Thyroid gland (tissue), 4 donors: ENCODE measurements around the gene PFDN6. TPM values are rescaled to one million over a fixed set of nuclear protein-coding genes. Genes with fewer than 3 reads are reported as not detected.

Experiments
- DNase-seq, 2 donors: peaks; one replicate each; pipeline ENCODE4 v3.0.0-alpha.2; 2019
- H3K27ac ChIP-seq, 3 donors: fragments of 200-600 bp; sonication (generic); 1 replicate in 2 of 3; 2 replicates in 1 of 3; pipeline ENCODE4 v1.5.1; 2016 to 2019; ENCODE audit warnings: mild to moderate bottlenecking in 1 of 3, moderate library complexity in 1 of 3
- H3K27me3 ChIP-seq: fragments of 200-600 bp; sonication (generic); one replicate; pipeline ENCODE4 v1.5.1; 2019
- H3K36me3 ChIP-seq, 2 donors: fragments of 200-600 bp; sonication (generic); one replicate each; pipeline ENCODE4 v1.5.1; 2016 to 2019
- H3K4me1 ChIP-seq, 2 donors: fragments of 200-600 bp; sonication (generic); one replicate each; pipeline ENCODE4 v1.5.1; 2017 to 2019
- H3K4me3 ChIP-seq, 3 donors: fragments of 200-600 bp; sonication (generic); replicated peaks in 1 of 3; 1 replicate in 2 of 3; 2 replicates in 1 of 3; pipeline ENCODE4 v1.5.1; 2016; ENCODE audit warnings: mild to moderate bottlenecking in 1 of 3
- H3K9me3 ChIP-seq: fragments of 200-600 bp; sonication (generic); one replicate; pipeline ENCODE4 v1.5.1; 2017
- POLR2A ChIP-seq, 2 donors: fragments of 450-650 bp; IDR thresholded peaks; one replicate each; pipeline ENCODE4 v1.6.1; 2017; ENCODE audit warnings: antibody characterized with exemption in 2 of 2, mild to moderate bottlenecking in 2 of 2, moderate library complexity in 1 of 2
- WGBS, 2 donors: methylation state at CpG; one replicate each; pipeline ENCODE4 v1.1.5; 2017; 5-methylcytosine and 5-hydroxymethylcytosine counted together
- intact Hi-C: fragments of 100-400 bp; cut with DNase I; formaldehyde crosslinking; loops from one replicate; pipeline ENCODE4 v1.15.1; 2023
- total RNA-seq, 4 donors: library from RNA; depleted of rRNA; stranded (reverse); fragments of >200 nt; gene quantifications; one replicate each; pipeline ENCODE4 v1.2.3, GENCODE V29; 2016
- TF ChIP-seq, protein P1 (sequence below), 6 experiments: fragments of 200-600 bp in 3 of 6; fragments of 450-650 bp in 3 of 6; sonication (generic) in 3 of 6; IDR thresholded peaks; one replicate each; pipeline ENCODE4 v1.5.1; 2016 to 2019; ENCODE audit warnings: antibody characterized with exemption in 6 of 6, mild to moderate bottlenecking in 2 of 6, inconsistent platforms in 1 of 6, moderate library complexity in 1 of 6

The PFDN6 gene
- total RNA-seq, 4 donors from 2014 or later: 29.1 to 51.9 (median 35.6) TPM

DNA sequence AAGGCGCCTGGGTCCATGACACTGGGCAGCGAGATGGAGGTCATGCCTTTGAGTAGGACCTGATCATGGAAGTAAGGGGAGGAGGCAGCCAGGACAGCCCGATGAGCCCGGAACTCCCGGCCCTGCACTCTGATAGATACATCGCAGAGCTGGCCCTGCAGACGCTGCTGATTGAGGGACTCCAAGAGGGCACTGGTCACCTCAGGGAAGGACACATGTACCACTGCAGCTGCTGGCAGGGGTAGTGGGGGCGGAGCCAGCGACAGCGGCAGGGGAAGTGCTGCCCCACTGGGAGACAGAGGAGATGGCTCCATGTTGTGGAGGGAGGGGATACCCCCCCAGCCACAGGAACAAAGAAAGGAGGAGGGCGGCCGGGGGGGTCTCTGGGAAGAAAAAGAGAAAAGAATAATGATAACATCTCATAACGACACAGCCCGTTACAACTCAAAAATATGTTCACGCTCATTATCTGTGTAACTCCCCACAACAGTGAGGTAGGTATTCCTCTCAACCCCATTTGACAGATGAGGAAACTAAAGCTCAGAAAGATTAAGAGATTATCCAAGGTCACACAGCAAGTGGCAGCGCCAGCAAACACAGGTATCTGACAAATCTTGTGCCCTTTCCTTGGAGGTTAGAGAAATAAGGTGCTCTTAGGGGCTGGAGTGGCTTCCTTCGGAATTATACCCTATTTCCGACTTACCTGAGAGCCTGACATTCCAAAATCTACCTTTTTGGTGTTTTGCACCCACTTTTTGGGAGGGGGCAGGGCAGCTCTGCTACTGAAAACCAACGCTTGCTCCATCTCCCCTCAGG is 27.4 kb downstream of the PFDN6 start:
- H3K36me3 ChIP-seq: peaks cover 19 to 26% of the 10 kb centered on the region in 2 donors
- no peak for DNase-seq
- H3K27me3 ChIP-seq: no peaks in the 10 kb centered on the region
- H3K27ac ChIP-seq: peak overlapping the region; percentile 83 to 87 (median 85)
- intact Hi-C loops: no loop called here
- peak overlapping the region in 1 of 3 donors; percentile 38 for H3K4me3 ChIP-seq
- no peaks in the 10 kb centered on the region for H3K9me3 ChIP-seq
- TF ChIP-seq, protein P1, sequence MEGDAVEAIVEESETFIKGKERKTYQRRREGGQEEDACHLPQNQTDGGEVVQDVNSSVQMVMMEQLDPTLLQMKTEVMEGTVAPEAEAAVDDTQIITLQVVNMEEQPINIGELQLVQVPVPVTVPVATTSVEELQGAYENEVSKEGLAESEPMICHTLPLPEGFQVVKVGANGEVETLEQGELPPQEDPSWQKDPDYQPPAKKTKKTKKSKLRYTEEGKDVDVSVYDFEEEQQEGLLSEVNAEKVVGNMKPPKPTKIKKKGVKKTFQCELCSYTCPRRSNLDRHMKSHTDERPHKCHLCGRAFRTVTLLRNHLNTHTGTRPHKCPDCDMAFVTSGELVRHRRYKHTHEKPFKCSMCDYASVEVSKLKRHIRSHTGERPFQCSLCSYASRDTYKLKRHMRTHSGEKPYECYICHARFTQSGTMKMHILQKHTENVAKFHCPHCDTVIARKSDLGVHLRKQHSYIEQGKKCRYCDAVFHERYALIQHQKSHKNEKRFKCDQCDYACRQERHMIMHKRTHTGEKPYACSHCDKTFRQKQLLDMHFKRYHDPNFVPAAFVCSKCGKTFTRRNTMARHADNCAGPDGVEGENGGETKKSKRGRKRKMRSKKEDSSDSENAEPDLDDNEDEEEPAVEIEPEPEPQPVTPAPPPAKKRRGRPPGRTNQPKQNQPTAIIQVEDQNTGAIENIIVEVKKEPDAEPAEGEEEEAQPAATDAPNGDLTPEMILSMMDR (IDR thresholded peaks at IDR 0.05): no peak
- no peak for TF ChIP-seq POLR2A (IDR thresholded peaks at IDR 0.05)
- peaks cover 27 to 59% of the 10 kb centered on the region in 2 donors for H3K4me1 ChIP-seq
- WGBS, 2 donors: 74% methylated on average over 17 of the region's 19 CpGs

DNA sequence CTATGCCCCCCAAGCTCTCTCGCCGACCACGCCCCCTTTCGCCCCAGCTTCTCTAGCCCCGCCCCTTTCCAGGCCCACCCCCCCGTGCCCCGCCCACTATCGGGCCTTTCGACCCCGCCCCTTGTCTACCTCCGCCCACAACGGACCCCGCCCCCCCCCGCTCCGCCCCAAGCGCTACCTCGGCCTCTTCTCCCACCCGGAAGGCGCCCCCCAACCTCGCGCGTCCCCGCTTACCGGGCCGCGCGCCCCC is 27.9 kb downstream of the PFDN6 start:
- Histone ChIP-seq H3K9me3 (no peaks in the 10 kb centered on the region), H3K4me1 (peaks cover 27 to 57% of the 10 kb centered on the region in 2 donors), H3K4me3 (peak overlapping the region in 1 of 3 donors; percentile 38), H3K36me3 (peaks cover 19 to 26% of the 10 kb centered on the region in 2 donors), H3K27ac (peak overlapping the region; percentile 83 to 87 (median 85)), H3K27me3 (no peaks in the 10 kb centered on the region)
- TF ChIP-seq POLR2A (IDR thresholded peaks at IDR 0.05): no peak
- TF ChIP-seq, protein P1 (IDR thresholded peaks at IDR 0.05): no peak
- intact Hi-C loops: no loop called here
- DNase-seq: no peak
- whole genome bisulfite sequencing, 2 donors: 0 to 1% methylated on average over 9 to 12 of the region's 27 CpGs

DNA sequence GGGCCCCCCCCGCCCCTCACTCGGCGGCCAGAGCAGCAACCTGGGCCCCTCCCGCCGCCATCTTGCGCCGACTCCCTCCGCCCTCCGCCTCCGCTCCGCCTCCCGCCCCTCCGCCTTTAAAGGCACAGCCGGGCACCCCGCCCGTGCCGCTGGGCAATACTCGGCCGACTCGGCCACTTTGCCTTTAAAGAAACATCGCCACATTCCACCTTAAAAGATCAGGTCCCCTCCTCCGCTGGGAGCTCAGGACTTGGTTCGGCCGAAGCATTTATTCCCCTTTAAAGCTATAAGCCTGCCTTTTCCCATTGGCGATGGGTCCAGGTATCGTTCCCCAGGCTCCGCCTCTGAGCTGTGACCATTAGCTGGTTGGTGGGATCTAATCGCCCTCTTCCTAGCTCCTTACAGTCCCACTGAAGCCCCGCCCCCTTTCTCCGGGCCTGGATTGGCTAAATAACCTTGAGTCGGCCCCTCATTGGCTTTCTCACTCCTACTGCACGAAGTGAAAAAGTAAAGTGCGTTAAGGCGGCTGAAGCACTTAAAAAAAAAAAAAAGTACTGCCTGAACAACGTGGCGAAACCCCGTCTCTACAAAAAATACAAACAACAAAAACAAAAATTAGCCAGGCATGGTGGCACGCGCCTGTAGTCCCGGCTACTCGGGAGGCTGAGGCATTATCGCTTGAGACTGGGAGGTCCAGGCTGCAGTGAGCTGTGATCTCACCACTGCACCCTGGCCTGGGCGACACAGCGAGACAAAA is 28.4 kb downstream of the PFDN6 start, which contains the start of gene ZBTB22:
Gene ZBTB22, minus strand, starts transcription at position 76 of the 757 bp plus-strand sequence. CDS start 828 bp downstream, outside the sequence.
- TF ChIP-seq POLR2A (IDR thresholded peaks at IDR 0.05): no peak
- TF ChIP-seq, protein P1 (IDR thresholded peaks at IDR 0.05): peak in 1 of 6 experiments; percentile 43
- Histone ChIP-seq H3K36me3 (peaks cover 19 to 26% of the 10 kb centered on the region in 2 donors), H3K27ac (peak within 1 kb of the TSS; percentile 83 to 87 (median 85)), H3K4me1 (peaks cover 25 to 55% of the 10 kb centered on the region in 2 donors), H3K9me3 (no peaks in the 10 kb centered on the region), H3K4me3 (peak within 1 kb of the TSS in 2 of 3 donors; percentile 37 to 38), H3K27me3 (no peaks in the 10 kb centered on the region)
- DNase-seq: peak; percentile 100
- WGBS, 2 donors: 2 to 6% methylated on average over 20 to 35 of the region's 44 CpGs
- intact Hi-C loops: no loop called here

DNA sequence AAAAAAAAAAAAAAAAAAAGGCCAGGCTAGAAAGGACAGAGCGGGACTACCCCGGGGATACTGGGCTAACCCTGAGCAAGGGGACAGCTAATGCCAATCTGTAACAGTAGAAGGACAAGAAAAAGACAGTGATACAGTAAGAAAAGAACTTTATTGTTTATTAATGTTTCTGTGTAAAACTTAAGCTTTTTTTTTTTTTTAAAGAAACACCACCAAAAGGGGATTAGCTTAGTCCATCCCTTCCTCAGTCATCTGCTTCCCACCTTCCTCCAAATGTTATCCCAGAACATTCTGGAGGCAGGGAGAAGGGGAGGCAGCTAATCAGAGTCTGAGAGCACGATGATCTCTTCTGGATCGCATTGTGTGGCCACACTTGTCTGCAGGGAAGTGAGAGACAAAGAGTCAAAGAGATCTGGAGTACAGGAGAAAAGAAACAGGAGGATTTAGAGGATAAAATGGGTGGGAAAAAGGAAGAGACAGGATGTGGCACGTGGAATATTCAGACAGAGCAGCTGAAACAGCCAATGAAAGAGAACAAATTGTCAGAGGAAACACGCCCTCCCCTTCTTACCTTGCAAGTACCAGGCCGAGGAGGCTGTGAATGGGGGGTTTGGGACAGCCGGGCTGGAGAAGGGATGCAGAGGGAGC is 29.1 kb downstream of the PFDN6 start:
- WGBS, 2 donors: 70 to 72% methylated on average over 8 of the region's 8 CpGs
- DNase-seq: no peak
- intact Hi-C loops: no loop called here
- TF ChIP-seq, protein P1 (IDR thresholded peaks at IDR 0.05): no peak
- TF ChIP-seq POLR2A (IDR thresholded peaks at IDR 0.05): no peak
- peak overlapping the region in 1 of 3 donors; percentile 38 for H3K4me3 ChIP-seq
- no peaks in the 10 kb centered on the region for H3K27me3 ChIP-seq
- peak overlapping the region; percentile 83 to 87 (median 85) for H3K27ac ChIP-seq
- peaks cover 26 to 55% of the 10 kb centered on the region in 2 donors for H3K4me1 ChIP-seq
- H3K36me3 ChIP-seq: peaks cover 19 to 26% of the 10 kb centered on the region in 2 donors
- no peaks in the 10 kb centered on the region for H3K9me3 ChIP-seq
